MCF 10A (cell line): ENCODE data around the gene ADAM11. TPM values are rescaled to one million over a fixed set of nuclear protein-coding genes. Genes with fewer than 3 reads are reported as not detected.

ENCODE experiments used
- BruUV-seq: library from RNA; stranded (reverse); fragments of 400-500 nt; replicated peaks from 2 replicates; lab custom pipeline; 2021; lab: Mats Ljungman, UMichigan
- CTCF ChIA-PET: fragments of 300-600 bp; sonication (Branson Sonifier 250); formaldehyde crosslinking; extraction: SDS; loops from one replicate; lab custom pipeline; 2021; ENCODE audit warnings: antibody characterized with exemption, inconsistent platforms; lab: Yijun Ruan, JAX
- POLR2A ChIA-PET: fragments of 300-600, 350-650 bp; sonication (Branson Sonifier 250); formaldehyde crosslinking; extraction: SDS; loops from one replicate; lab custom pipeline; 2020; ENCODE audit warnings: antibody characterized with exemption, inconsistent platforms; lab: Yijun Ruan, JAX
- DNase-seq: peaks from one replicate; pipeline ENCODE4 v3.0.0-alpha.2; 2018; ENCODE audit not compliant: unreplicated experiment
- H3K27ac Mint-ChIP-seq: one replicate; pipeline ENCODE4 v1.8.0; 2022; ENCODE audit warnings: mild to moderate bottlenecking, low read depth, mixed read lengths; ENCODE audit not compliant: unreplicated experiment
- H3K27me3 Mint-ChIP-seq: one replicate; pipeline ENCODE4 v1.8.0; 2022; ENCODE audit warnings: mixed read lengths; ENCODE audit not compliant: insufficient read depth, unreplicated experiment
- H3K36me3 Mint-ChIP-seq: one replicate; pipeline ENCODE4 v1.8.0; 2022; ENCODE audit warnings: mild to moderate bottlenecking, moderate library complexity, mixed read lengths; ENCODE audit not compliant: insufficient read depth, unreplicated experiment
- H3K4me1 Mint-ChIP-seq: one replicate; pipeline ENCODE4 v1.8.0; 2022; ENCODE audit warnings: mixed read lengths; ENCODE audit not compliant: insufficient read depth, unreplicated experiment
- H3K4me3 Mint-ChIP-seq: one replicate; pipeline ENCODE4 v1.8.0; 2022; ENCODE audit warnings: mild to moderate bottlenecking, moderate library complexity, mixed read lengths; ENCODE audit not compliant: unreplicated experiment
- H3K9me3 Mint-ChIP-seq: one replicate; pipeline ENCODE4 v1.8.0; 2022; ENCODE audit warnings: mixed read lengths; ENCODE audit not compliant: unreplicated experiment
- CTCF ChIP-seq: fragments of 200-600 bp; IDR thresholded peaks from one replicate; pipeline ENCODE4 v1.8.0; 2022; ENCODE audit warnings: antibody characterized with exemption, mild to moderate bottlenecking; ENCODE audit not compliant: unreplicated experiment
- intact Hi-C: fragments of 100-400 bp; cut with micrococcal nuclease; formaldehyde crosslinking; loops from 2 replicates; pipeline ENCODE4 v1.14.1; 2022
- total RNA-seq: library from RNA; stranded (reverse); gene quantifications from 2 replicates; pipeline ENCODE4 v1.2.3, GENCODE V29; 2022

ADAM11 gene
- total RNA-seq, 1 experiment from 2014 or later: 0.16 TPM

GRCh38 chr17:44804302-44805089 is 45.7 kb downstream of the ADAM11 start:
- Mint-ChIP-seq H3K4me3 (no peak overlapping the region), H3K27ac (no peak overlapping the region), H3K4me1 (no peaks in the 10 kb centered on the region), H3K9me3 (no peaks in the 10 kb centered on the region), H3K36me3 (peaks cover 5% of the 10 kb centered on the region), H3K27me3 (no peaks in the 10 kb centered on the region)
- intact Hi-C loops: no loop called here
- TF ChIP-seq CTCF: no peak
- no peak for DNase-seq
- no TSS peak for BruUV-seq
- ChIA-PET POLR2A (no interaction called here), CTCF (no interaction called here)

GRCh38 chr17:44807093-44807816 is 48.5 kb downstream of the ADAM11 start:
- CTCF ChIA-PET: interaction anchor here (0.5 to 0.6 kb wide), 3 partner anchors 26 to 238 kb away, joined by 3 to 4 read pairs (median 4); no protein-coding TSS in a partner anchor
- Mint-ChIP-seq H3K4me1 (no peaks in the 10 kb centered on the region), H3K27ac (no peak overlapping the region), H3K36me3 (peaks cover 5% of the 10 kb centered on the region), H3K9me3 (no peaks in the 10 kb centered on the region), H3K27me3 (no peaks in the 10 kb centered on the region), H3K4me3 (no peak overlapping the region)
- TF ChIP-seq CTCF: no peak
- intact Hi-C loops: no loop called here
- DNase-seq: no peak
- POLR2A ChIA-PET: interaction anchor here (1.2 kb wide), 1 partner anchor 38 kb away, joined by 4 read pairs; no protein-coding TSS in a partner anchor
- BruUV-seq: no TSS peak

GRCh38 chr17:44807817-44808155 is 49.0 kb downstream of the ADAM11 start:
- intact Hi-C loops: no loop called here
- CTCF ChIA-PET: interaction anchor here (0.5 to 0.6 kb wide), 2 partner anchors 27 to 32 kb away, joined by 3 to 4 read pairs; no protein-coding TSS in a partner anchor

More at GRCh38 chr17:44807817-44808155, 49.0 kb downstream of the ADAM11 start:
- no peaks in the 10 kb centered on the region for H3K27me3 Mint-ChIP-seq
- no peak for DNase-seq
- no peak for TF ChIP-seq CTCF
- no peak overlapping the region for H3K27ac Mint-ChIP-seq
- peaks cover 2% of the 10 kb centered on the region for H3K4me1 Mint-ChIP-seq
- no peak overlapping the region for H3K4me3 Mint-ChIP-seq
- BruUV-seq: no TSS peak
- H3K36me3 Mint-ChIP-seq: peaks cover 5% of the 10 kb centered on the region
- no peaks in the 10 kb centered on the region for H3K9me3 Mint-ChIP-seq
- POLR2A ChIA-PET: no interaction called here
